SJCRH30 (cell line): ENCODE data around the gene TNS3. TPM values are rescaled to one million over a fixed set of nuclear protein-coding genes. Genes with fewer than 3 reads are reported as not detected.

Experiments used
- DNase-seq, 2 experiments: peaks; one replicate each; pipeline ENCODE4 v3.0.0-alpha.2; 2015 to 2020
- H3K27ac ChIP-seq: fragments of 250-450 bp; sonication (Bioruptor Pico); 2 replicates; pipeline ENCODE4 v1.5.1; 2020; ENCODE audit warnings: mild to moderate bottlenecking, moderate library complexity
- H3K27me3 ChIP-seq: fragments of 250-450 bp; sonication (Bioruptor Pico); 2 replicates; pipeline ENCODE4 v1.5.1; 2020; ENCODE audit warnings: mild to moderate bottlenecking, moderate library complexity
- H3K36me3 ChIP-seq: fragments of 250-450 bp; sonication (Bioruptor Pico); 2 replicates; pipeline ENCODE4 v1.5.1; 2020; ENCODE audit warnings: mild to moderate bottlenecking, moderate library complexity
- H3K4me1 ChIP-seq: fragments of 250-450 bp; sonication (Bioruptor Pico); 2 replicates; pipeline ENCODE4 v1.5.1; 2020; ENCODE audit warnings: mild to moderate bottlenecking, moderate library complexity
- H3K4me3 ChIP-seq: fragments of 250-450 bp; sonication (Bioruptor Pico); 2 replicates; pipeline ENCODE4 v1.5.1; 2020; ENCODE audit warnings: mild to moderate bottlenecking, moderate library complexity
- H3K9me3 ChIP-seq: fragments of 250-450 bp; sonication (Bioruptor Pico); replicated peaks from 2 replicates; pipeline ENCODE4 v1.5.1; 2020; ENCODE audit warnings: mild to moderate bottlenecking, moderate library complexity
- total RNA-seq: library from RNA; depleted of rRNA; stranded (reverse); fragments of >200 nt; shearing (Covaris generic); gene quantifications from 2 replicates; pipeline ENCODE4 v1.2.3, GENCODE V29; 2014

TNS3 gene
- total RNA-seq, 1 experiment from 2014 or later: 65.1 TPM

DNA sequence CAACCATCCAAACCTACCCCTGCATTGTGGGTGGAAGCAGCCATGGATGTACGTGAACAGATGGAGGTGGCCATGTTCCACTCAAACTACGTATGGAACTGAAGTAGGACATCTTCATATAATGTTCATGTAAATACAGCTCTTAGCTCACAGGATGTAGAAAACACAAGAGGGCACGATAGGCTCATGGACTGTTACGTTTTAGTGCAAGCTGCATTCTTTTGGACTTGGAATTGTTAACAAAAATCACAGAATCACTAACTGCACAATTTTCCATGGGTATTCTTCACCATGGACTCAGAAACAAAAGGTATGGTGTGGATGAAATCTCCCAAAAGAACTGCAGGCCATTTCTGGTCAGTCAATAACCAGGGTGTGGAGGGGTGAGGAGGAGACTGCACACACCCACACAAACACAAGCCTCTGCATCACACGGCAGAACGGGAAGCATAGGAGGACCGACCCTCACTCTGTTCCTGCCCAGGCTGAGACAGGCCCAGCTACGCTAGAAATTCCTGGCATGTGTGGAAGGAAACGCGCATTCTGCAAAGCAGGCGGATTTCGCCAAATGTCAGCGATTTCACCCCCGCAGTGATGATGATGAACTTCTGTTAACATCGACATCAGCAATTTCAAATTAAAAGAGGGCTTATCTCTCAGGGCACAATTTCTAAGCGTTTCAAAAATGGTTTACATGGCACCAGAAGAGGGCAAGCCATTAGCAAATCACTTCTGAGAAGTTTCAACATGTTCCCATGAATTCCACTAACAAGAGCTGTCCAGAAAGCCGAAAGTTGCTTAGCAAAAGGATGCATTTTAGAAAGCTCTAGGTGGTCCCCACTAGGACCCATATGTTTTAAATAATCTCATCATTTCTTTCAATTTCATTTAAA, 149.0 kb downstream of the TNS3 start:
- peaks cover 71% of the 10 kb centered on the region for H3K36me3 ChIP-seq
- no peak for DNase-seq

DNA sequence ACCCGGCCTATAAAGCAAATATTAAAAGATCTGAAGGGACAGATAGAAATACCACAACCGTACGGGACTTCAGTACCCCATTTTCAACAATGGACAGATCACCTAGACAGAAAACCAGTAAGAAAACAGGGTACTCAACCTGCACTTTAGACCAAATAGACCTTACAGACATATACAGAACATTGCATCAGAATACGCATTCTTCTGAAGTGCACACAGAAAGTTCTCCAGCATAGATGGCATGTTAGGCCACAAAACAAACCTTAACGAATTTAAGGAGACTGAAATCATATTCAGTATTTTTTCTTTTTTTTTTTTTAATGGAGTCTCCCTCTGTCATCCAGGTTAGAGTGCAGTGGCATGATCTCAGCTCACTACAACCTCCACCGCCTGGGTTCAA, 151.5 kb downstream of the TNS3 start:
- Histone ChIP-seq H3K27me3 (no peaks in the 10 kb centered on the region), H3K27ac (no peak overlapping the region), H3K36me3 (peaks cover 75% of the 10 kb centered on the region), H3K4me3 (no peak overlapping the region), H3K4me1 (0 out of 2 replicates have a peak, but pooled peaks cover 3% of the 10 kb centered on the region), H3K9me3 (no peaks in the 10 kb centered on the region)
- no peak for DNase-seq

More for the DNA sequence above, 149.0 kb downstream of the TNS3 start:
- no peaks in the 10 kb centered on the region for H3K9me3 ChIP-seq
- H3K27me3 ChIP-seq: no peaks in the 10 kb centered on the region
- 0 out of 2 replicates have a peak, but pooled peaks cover 3% of the 10 kb centered on the region for H3K4me1 ChIP-seq
- H3K27ac ChIP-seq: no peak overlapping the region
- no peak overlapping the region for H3K4me3 ChIP-seq

DNA sequence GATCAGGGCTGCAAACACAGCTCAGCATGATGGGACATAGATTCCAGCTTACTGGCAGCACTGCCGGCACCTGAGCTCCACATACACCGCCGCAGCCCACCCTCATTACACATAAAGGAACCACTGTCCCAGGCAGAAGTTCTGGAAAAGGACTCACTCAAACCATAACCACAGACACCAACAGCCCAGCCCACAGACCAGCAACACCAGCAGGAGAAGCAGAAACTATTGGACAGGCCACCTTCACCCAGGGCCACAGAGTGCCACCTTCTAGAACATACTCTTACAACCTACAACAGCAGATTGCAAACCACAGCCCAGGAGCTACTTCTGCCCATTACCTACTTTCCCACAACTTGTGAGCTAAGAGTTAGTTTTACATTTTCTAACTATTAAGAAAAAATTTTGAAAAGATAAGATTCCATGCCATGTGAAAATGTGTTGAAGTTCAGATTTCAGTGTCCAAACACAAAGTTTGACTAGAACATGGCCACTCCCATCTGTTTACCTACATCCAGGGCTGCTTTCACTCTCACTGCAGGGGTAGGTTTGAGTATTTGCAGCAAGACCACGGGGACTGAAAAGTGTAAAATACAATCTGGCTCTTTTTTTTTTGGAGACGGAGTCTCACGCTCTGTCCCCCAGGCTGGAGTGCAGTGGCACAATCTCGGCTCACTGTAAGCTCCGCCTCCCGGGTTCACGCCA, 153.0 kb downstream of the TNS3 start:
- H3K4me3 ChIP-seq: no peak overlapping the region
- 0 out of 2 replicates have a peak, but pooled peaks cover 3% of the 10 kb centered on the region for H3K4me1 ChIP-seq
- peaks cover 76% of the 10 kb centered on the region for H3K36me3 ChIP-seq
- DNase-seq: peak in 1 of 2 experiments; percentile 33
- H3K9me3 ChIP-seq: no peaks in the 10 kb centered on the region
- peak overlapping the region; percentile 1; the same call in 1 of the 2 replicates for H3K27ac ChIP-seq
- H3K27me3 ChIP-seq: no peaks in the 10 kb centered on the region

DNA sequence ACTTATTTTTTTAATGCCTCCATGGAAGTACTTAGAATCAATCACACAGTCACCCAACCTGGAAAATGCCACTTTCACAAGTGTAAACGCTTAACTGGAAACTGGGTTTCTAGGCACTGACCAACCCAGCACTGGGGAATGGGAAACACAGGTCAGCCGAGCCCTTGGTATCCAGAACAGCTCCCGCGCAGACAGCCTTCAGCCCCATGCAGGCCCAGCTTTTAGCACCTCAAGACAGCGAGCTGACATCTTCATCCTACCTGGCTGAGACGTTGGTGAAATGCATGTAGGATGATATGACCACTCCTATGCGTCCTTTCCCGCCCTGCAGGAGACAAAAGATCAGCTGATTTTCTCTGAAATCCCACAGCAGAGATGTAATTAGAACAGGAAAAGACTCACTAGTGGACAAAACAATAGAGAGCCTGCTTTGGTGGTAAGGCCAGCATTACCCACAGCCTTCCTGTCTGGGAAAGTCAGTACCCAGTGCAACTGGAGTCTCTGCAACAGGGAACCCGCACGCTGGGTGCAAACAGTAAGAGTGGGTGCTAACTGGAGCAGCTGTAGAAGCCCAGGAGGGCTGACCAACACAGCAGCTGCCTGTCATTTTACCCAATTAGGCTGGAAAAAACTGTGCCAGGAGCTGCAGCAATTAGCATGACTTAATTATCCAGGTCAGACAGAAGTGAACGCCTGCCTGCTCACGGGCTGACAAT, 153.7 kb downstream of the TNS3 start:
- Histone ChIP-seq H3K4me1 (0 out of 2 replicates have a peak, but pooled peaks cover 3% of the 10 kb centered on the region), H3K9me3 (no peaks in the 10 kb centered on the region), H3K4me3 (no peak overlapping the region), H3K36me3 (peaks cover 78% of the 10 kb centered on the region), H3K27ac (peak overlapping the region; percentile 1; the same call in 1 of the 2 replicates), H3K27me3 (no peaks in the 10 kb centered on the region)
- DNase-seq: peak in 1 of 2 experiments; percentile 42

DNA sequence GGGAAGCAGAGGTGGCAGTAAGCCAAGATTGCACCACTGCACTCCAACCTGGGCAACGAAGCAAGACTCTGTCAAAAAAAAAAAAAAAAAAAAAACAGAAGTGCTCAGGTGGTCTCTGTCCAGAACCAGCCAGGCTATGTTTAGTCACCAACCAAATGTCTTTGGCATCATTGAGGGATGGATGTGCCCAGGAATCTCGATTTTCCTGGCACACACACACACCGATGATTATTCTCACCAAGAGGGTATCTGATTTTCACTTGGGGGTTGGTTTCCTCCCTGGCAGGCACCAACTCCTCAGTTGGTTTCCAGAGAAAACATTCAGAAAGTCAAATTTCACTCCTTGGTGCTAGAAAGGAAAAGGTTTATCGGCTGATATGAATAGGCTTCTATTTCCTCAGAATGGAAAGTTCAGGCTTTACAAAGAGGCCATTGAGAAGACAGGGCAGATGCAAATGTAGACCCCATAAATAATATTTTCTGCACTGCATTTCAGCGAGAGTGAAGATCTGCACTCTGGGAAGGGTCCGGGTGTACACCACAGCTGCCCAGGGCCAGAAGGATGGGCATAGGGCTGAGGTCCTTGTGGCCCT, 154.8 kb downstream of the TNS3 start:
- H3K27me3 ChIP-seq: no peaks in the 10 kb centered on the region
- peaks cover 80% of the 10 kb centered on the region for H3K36me3 ChIP-seq
- H3K9me3 ChIP-seq: no peaks in the 10 kb centered on the region
- no peak for DNase-seq
- H3K4me1 ChIP-seq: 0 out of 2 replicates have a peak, but pooled peaks cover 3% of the 10 kb centered on the region
- no peak overlapping the region for H3K27ac ChIP-seq
- H3K4me3 ChIP-seq: no peak overlapping the region

DNA sequence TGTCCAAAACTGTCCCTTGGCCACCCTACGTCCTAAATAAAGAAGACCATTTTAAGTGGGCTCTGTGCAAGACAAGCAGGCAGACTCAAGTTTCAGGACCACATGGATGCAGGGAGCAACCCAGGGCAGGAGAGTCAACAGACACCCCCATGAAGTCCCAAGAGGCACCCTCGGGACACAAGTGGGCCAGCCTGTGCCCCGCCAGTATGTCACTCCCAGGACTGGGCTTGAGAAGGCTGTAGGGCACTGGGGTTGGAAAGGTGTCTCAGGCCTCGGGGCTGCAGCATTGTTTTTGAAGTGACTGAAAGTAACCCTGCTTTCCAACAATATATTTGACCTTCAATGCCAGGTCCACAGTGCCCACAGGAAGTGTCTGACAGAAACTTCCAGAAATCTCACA, 157.4 kb downstream of the TNS3 start:
- Histone ChIP-seq H3K27me3 (no peaks in the 10 kb centered on the region), H3K4me3 (no peak overlapping the region), H3K36me3 (peaks cover 83% of the 10 kb centered on the region), H3K9me3 (peaks cover 4% of the 10 kb centered on the region; the same call in 1 of the 2 replicates), H3K27ac (no peak overlapping the region), H3K4me1 (peaks cover 8% of the 10 kb centered on the region)
- no peak for DNase-seq

DNA sequence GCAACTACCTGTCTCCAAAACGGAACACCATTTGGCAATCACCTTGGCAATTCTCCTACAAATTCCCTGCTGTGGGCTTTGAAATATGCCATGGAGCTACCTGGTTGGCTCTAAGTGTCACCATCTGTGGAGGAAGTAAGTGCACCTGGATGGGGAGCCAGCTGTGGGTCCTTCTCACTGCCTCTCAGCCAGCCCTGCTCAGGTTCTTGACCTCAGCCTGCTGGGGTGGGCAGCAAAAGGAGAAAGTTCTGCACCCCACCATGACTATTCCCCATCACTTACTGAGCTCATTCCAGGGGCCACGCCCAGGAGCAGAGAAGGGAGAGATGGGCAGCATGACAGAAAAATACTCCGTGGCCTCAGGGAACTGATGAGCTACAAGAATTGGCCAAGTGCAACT, 158.7 kb downstream of the TNS3 start:
- H3K36me3 ChIP-seq: peaks cover 82% of the 10 kb centered on the region

DNA sequence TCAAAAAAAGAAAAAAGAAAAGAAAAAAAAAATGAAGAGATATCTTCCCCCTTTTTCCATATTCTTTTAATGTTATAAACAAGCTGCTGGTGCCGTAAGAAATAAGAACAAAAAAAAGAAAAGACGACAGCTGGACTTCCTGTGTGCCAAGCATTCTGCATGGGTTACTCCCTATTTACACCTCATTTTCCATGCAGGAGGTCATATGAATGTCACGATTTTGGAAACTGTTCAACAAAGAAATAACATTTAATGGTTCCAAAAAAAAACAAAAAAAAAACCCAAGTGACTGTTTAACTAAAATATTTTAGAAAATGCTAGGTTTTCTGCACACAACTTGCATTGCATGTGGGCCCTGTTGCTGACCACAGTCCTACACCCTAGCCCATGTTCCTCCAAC, 159.3 kb downstream of the TNS3 start:
- no peak overlapping the region for H3K27ac ChIP-seq

More for the DNA sequence above, 158.7 kb downstream of the TNS3 start:
- H3K4me3 ChIP-seq: no peak overlapping the region
- H3K4me1 ChIP-seq: peaks cover 15% of the 10 kb centered on the region
- no peaks in the 10 kb centered on the region for H3K27me3 ChIP-seq
- no peak overlapping the region for H3K27ac ChIP-seq
- DNase-seq: no peak
- peaks cover 4% of the 10 kb centered on the region; the same call in 1 of the 2 replicates for H3K9me3 ChIP-seq

DNA sequence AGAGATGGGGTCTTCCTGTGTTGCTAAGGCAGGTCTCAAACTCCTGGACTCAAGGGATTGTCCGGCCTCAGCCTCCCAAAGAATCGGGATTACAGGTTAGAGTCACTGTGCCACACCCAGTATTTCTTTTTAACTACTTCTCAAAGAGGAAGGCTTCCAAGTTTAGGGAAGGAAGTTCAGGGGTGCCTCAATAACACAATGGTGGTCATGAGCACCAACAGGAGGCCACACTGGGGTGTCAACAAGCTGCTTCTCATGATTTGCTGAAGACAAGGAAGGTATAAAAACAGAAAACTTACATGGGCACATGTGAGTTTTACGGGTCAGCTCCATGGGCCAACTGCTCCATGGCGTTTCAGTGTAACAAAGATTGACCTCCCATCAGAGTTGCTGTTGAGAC, 160.5 kb downstream of the TNS3 start:
- DNase-seq: no peak
- Histone ChIP-seq H3K4me1 (peaks cover 18% of the 10 kb centered on the region), H3K9me3 (peaks cover 4% of the 10 kb centered on the region; the same call in 1 of the 2 replicates), H3K27me3 (no peaks in the 10 kb centered on the region), H3K27ac (no peak overlapping the region), H3K4me3 (no peak overlapping the region), H3K36me3 (peaks cover 78% of the 10 kb centered on the region)

More for the DNA sequence above, 159.3 kb downstream of the TNS3 start:
- DNase-seq: no peak
- Histone ChIP-seq H3K4me1 (peaks cover 18% of the 10 kb centered on the region), H3K36me3 (peaks cover 79% of the 10 kb centered on the region), H3K27me3 (no peaks in the 10 kb centered on the region), H3K9me3 (peaks cover 4% of the 10 kb centered on the region; the same call in 1 of the 2 replicates), H3K4me3 (no peak overlapping the region)

DNA sequence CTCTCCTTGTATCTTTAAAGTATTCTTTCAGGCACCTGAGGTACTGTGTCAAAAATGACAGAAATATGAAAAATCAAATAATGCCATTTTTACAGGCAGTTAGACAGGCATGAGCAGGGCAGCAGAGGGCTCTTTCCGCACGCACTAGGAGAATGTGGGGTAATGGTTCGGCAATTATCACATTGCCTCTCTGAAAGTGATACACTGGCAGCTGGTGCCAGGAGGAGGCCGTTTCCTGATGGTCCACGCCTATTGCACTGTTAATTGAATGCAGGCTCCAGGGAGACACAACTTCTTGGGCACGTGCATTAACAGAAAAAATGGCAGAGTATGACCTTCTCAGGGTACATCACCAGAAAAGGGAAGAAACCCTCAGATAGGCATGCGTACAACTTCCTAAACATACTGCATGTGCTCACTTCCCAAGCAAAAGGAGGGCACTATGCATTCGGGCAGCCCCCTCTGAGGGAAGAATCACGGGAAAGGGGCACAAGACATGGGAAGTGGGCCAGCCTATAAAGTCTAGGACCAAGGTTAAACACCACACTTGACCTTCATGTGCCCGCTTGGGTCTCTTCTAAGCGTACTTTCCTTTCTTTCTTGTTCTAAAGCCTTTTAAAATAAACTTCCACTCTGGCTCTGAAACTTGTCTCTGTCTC, 161.7 kb downstream of the TNS3 start:
- no peak for DNase-seq
- no peak overlapping the region; the same call in 1 of the 2 replicates for H3K27ac ChIP-seq
- peaks cover 18% of the 10 kb centered on the region for H3K4me1 ChIP-seq
- H3K27me3 ChIP-seq: no peaks in the 10 kb centered on the region
- no peak overlapping the region for H3K4me3 ChIP-seq
- peaks cover 4% of the 10 kb centered on the region; the same call in 1 of the 2 replicates for H3K9me3 ChIP-seq
- H3K36me3 ChIP-seq: peaks cover 71% of the 10 kb centered on the region

DNA sequence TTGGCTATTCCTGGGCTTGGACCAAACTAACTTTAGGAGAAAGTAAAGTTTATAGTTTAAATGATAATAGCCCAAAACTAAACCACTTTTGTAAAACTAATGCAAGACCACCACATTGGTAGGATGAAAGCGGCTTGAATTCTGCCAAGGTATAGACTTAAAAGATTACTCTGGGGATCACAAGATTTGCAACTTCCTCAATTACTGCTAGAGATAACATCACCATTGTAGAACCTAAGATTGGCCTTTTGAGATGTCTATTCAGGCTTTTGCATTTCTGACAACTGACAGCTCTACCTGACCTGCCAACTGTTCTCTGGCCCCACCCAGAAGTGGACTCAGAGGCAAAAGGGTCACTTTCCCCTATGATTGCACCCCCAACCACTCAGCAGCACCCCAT, 162.4 kb downstream of the TNS3 start:
- Histone ChIP-seq H3K9me3 (peaks cover 4% of the 10 kb centered on the region; the same call in 1 of the 2 replicates), H3K4me1 (peaks cover 18% of the 10 kb centered on the region), H3K4me3 (no peak overlapping the region), H3K27me3 (no peaks in the 10 kb centered on the region), H3K36me3 (peaks cover 63% of the 10 kb centered on the region), H3K27ac (peak overlapping the region; percentile 51)
- DNase-seq: no peak

DNA sequence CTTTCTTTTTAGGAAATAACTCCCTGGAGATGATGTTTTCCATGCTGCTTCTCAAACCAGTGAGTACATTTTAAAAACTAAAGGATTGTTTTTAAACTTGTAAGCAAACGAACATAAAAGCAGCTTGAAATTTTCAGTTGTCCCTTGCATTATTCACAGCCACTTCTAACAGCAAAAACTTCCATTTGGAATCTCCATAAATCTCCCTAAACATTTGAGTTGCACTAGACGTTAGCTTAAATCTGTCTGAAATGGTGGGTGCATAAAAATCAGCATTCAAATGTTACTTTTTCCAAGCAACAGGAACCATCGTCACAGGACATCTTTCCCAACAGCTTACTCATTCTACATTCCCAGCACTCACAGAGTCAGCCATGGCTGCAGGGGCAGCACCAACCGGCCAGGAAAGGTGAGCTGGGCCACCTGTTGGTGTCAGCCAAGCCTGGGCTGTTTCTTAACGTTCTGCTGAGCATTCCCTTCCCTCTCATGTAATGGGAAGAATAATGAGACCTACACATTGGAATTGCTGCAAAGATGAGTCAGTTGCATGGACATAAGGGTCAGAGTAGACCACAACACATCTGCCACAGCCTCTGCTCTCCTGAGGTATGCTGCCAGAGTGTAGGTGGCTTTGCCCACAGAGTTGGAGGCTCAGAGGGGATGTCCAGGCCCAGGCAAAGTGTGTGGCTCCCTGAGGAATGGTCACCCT, 163.2 kb downstream of the TNS3 start:
- peak; percentile 91 to 95 for DNase-seq
- no peaks in the 10 kb centered on the region for H3K27me3 ChIP-seq
- H3K27ac ChIP-seq: peak overlapping the region; percentile 63
- peaks cover 4% of the 10 kb centered on the region; the same call in 1 of the 2 replicates for H3K9me3 ChIP-seq
- no peak overlapping the region for H3K4me3 ChIP-seq
- H3K36me3 ChIP-seq: peaks cover 64% of the 10 kb centered on the region
- peaks cover 18% of the 10 kb centered on the region for H3K4me1 ChIP-seq
